Measurements from ENCODE around the gene DDX46.

DNA sequence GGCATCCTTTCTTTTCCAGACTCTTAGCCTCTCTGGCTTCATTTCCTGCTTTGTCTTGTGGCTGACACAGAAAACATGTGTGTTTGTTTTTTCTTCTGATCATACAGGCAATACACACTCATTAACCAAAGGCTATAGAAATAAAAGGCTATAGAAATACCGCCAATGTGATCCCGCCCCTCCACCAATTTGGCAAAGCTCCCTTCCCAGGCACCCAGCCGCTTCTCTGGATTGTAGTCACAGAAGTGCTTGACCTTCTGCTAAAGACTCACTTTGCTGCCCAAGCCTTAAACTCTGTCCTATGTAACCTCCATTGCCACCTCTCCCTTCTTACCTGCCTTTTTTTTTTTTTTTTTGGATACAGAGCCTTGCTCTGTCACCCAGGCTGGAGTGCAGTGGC is 120.9 kb downstream of the DDX46 start:
- TF ChIP-seq, protein P1, sequence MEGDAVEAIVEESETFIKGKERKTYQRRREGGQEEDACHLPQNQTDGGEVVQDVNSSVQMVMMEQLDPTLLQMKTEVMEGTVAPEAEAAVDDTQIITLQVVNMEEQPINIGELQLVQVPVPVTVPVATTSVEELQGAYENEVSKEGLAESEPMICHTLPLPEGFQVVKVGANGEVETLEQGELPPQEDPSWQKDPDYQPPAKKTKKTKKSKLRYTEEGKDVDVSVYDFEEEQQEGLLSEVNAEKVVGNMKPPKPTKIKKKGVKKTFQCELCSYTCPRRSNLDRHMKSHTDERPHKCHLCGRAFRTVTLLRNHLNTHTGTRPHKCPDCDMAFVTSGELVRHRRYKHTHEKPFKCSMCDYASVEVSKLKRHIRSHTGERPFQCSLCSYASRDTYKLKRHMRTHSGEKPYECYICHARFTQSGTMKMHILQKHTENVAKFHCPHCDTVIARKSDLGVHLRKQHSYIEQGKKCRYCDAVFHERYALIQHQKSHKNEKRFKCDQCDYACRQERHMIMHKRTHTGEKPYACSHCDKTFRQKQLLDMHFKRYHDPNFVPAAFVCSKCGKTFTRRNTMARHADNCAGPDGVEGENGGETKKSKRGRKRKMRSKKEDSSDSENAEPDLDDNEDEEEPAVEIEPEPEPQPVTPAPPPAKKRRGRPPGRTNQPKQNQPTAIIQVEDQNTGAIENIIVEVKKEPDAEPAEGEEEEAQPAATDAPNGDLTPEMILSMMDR (conservative IDR thresholded peaks at IDR 0.05; ENCODE audit: low read length): no peak
- no peak for TF ChIP-seq EZH2phosphoT487 (IDR thresholded peaks at IDR 0.05; ENCODE audit: borderline replicate concordance, low read depth, low read length)
